Right cardiac atrium (tissue), 5 donors: ENCODE results near the gene CD300LD. TPM values are rescaled to one million over a fixed set of nuclear protein-coding genes. Genes with fewer than 3 reads are reported as not detected.
"Not testable (repeated sequence)": the region's sequence is repeated elsewhere in the genome, so short reads cannot be mapped to it uniquely, and the experiment has no call there.

ENCODE experiments used
- ATAC-seq, 2 donors: fragments of 200-7000 bp; cut with Tn5 transposase; one replicate each; pipeline versions ENCODE4 v1.8.0 to v1.9.1; 2020; ENCODE audit warnings: moderate library complexity in 2 of 2, mild to moderate bottlenecking in 1 of 2
- DNase-seq, 3 donors: peaks; one replicate each; pipeline ENCODE4 v3.0.0-alpha.2; 2020
- H3K27ac ChIP-seq: one replicate; pipeline ENCODE4 v1.5.1; 2013; ENCODE audit warnings: mild to moderate bottlenecking, low read length, control low read depth, moderate library complexity
- H3K27me3 ChIP-seq: one replicate; pipeline ENCODE4 v1.6.1; 2013; ENCODE audit not compliant: control insufficient read depth, insufficient read depth
- H3K4me1 ChIP-seq: one replicate; pipeline ENCODE4 v1.6.1; 2013; ENCODE audit warnings: low read length; ENCODE audit not compliant: control insufficient read depth, insufficient read depth
- H3K4me3 ChIP-seq: one replicate; pipeline ENCODE4 v1.5.1; 2013; ENCODE audit warnings: low read length, control low read depth
- H3K9me3 ChIP-seq: one replicate; pipeline ENCODE4 v1.6.1; 2013; ENCODE audit warnings: low read length; ENCODE audit not compliant: control insufficient read depth
- WGBS: extraction: QIAGEN DNeasy Blood & Tissue Kit; methylation state at CpG from one replicate; pipeline ENCODE4 v1.1.7; 2013; 5-methylcytosine and 5-hydroxymethylcytosine counted together
- intact Hi-C, 4 donors: fragments of 100-400 bp; cut with DNase I; formaldehyde crosslinking; loops; one replicate each; pipeline versions ENCODE4 v1.11.0 to v1.14.0; 2022 to 2023
- polyA plus RNA-seq: library from polyadenylated mRNA; stranded (reverse); fragments of 200-250 nt; gene quantifications from one replicate; pipeline ENCODE4 v1.2.3, GENCODE V29; 2013
- total RNA-seq, 4 donors: library from RNA; stranded (reverse); fragmentation: NEBNext Ultra II Directional; extraction: Animal tissue kit (Norgen Biotek cat#: 25700); gene quantifications; one replicate each; pipeline ENCODE4 v1.2.1, GENCODE V29; 2021
- donor health status: healthy with polysubstance abuse.
- donor health status: DM: no; HTN: yes; CAD: no.
- donor health status: DM: no; HTN: no; CAD: no.
- donor health status: DM: no; HTN: yes; CAD: no; lungs with severe emphysema.
- donor health status: DM: yes; HTN: yes; CAD: no.

CD300LD gene
- total and polyA plus RNA-seq, 5 donors, result not detected

- WGBS, result 62% methylated on average over 6 of the region's 6 CpGs
- no peak for ATAC-seq
- intact Hi-C loops, result no loop called here
These were observed 3.1 kb upstream of the CD300LD start for GRCh38 chr17:74595037-74595750.

DNA sequence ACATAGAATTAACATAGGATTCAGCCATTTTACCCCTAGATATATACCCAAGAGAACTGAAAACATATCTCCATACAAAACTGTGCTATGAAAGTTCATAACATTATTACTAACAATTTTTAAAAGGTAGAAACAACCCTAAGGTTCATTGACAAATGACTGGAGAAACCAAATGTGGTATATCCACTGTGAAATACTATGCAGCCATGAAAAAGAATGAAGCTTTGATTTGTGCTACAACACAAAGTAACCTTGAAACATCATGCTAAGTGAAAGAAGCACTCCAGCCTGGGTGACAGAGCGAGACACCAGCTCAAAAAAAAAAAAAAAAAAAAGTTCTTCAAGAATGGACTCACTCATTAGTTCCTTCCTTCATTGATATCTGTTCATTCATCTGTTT is 580 bp downstream of the CD300LD start:
- no peaks in the 10 kb centered on the region for H3K9me3 ChIP-seq
- no peaks in the 10 kb centered on the region for H3K4me1 ChIP-seq
- intact Hi-C loops, result no loop called here
- H3K27me3 ChIP-seq, result no peaks in the 10 kb centered on the region
- no peak for DNase-seq
- no peak overlapping the region for H3K27ac ChIP-seq
- whole genome bisulfite sequencing, result 75% methylated on average over 1 of the region's 1 CpG
- no peak overlapping the region for H3K4me3 ChIP-seq
- ATAC-seq, result no peak

More at GRCh38 chr17:74595037-74595750, 3.1 kb upstream of the CD300LD start:
- no peaks in the 10 kb centered on the region for H3K27me3 ChIP-seq
- H3K4me3 ChIP-seq, result no peak overlapping the region
- no peak for DNase-seq
- H3K9me3 ChIP-seq, result no peaks in the 10 kb centered on the region
- no peak overlapping the region for H3K27ac ChIP-seq
- no peaks in the 10 kb centered on the region for H3K4me1 ChIP-seq

DNA sequence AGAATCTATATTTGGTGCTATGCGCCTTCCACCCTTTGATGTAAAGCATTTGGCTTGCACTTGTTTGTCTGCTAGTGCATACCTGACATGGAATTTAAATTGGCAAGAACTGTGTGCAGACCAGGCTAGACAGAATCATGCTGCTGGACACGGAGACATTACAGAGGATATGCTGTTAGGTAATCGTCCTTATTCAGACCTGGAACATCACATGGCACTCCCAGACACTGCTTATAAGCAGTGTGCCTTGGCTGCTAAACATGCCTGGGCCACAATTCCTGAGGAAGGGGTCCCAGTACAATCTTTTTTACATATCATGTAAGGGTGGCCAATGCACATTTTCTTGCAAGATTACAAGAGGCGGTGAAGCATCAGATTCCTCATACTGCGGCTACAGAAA is 6.4 kb downstream of the CD300LD start:
- Histone ChIP-seq H3K27ac (no peak overlapping the region), H3K4me3 (no peak overlapping the region), H3K9me3 (no peaks in the 10 kb centered on the region), H3K27me3 (no peaks in the 10 kb centered on the region), H3K4me1 (no peaks in the 10 kb centered on the region)
- DNase-seq (no peak), ATAC-seq (no peak)
- 75% methylated on average over 5 of the region's 5 CpGs for WGBS
- intact Hi-C loops, result no loop called here

DNA sequence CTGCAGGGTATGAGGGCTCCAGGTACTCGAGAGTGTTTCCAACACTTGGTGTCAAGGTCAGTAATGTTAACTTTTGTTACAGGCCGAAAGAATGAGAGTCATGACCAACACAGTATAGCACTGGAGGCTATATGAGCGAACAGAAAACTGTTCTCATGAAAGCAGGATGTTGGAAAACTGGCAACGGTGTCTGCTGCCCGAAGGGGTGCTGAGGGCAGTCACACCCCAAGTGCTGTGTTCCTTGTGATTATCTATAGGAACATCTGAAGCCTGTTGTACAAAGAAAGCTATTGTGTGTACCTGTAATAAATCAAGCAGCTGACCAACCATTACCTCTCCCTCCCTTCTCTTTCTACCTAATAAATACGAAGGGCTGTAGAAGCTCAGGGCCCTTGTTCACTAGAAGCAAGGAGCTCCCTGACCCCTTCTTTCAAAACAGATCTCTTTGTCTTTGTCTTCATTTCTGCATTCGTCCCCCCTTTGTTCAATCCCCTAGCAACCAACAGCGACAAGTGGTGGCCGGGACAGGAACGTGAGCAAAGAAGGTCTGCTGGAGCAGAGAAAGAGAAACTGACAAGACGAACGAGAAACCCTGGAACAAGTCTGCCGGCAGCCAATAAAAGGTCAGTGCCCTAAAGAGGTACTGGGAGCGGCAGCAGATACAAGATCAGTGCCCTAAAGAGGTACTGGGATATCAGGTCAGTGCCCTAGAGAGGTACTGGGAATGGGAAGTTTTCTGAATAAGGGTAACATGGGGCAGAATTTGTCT is 7.6 kb downstream of the CD300LD start:
- no peak for DNase-seq
- no peak overlapping the region for H3K4me3 ChIP-seq
- H3K27ac ChIP-seq, result no peak overlapping the region
- no peaks in the 10 kb centered on the region for H3K4me1 ChIP-seq
- H3K27me3 ChIP-seq, result no peaks in the 10 kb centered on the region
- no peaks in the 10 kb centered on the region for H3K9me3 ChIP-seq
- 70% methylated on average over 14 of the region's 14 CpGs for WGBS
- intact Hi-C loops, result no loop called here
- ATAC-seq, result no peak

GRCh38 chr17:74582633-74583032 is 9.4 kb downstream of the CD300LD start:
- no peak overlapping the region for H3K27ac ChIP-seq
- H3K27me3 ChIP-seq, result no peaks in the 10 kb centered on the region
- DNase-seq (no peak), ATAC-seq (no peak)
- no peaks in the 10 kb centered on the region for H3K9me3 ChIP-seq
- WGBS, result 64% methylated on average over 10 of the region's 10 CpGs
- intact Hi-C loops, result no loop called here
- H3K4me3 ChIP-seq, result no peak overlapping the region
- no peaks in the 10 kb centered on the region for H3K4me1 ChIP-seq

DNA sequence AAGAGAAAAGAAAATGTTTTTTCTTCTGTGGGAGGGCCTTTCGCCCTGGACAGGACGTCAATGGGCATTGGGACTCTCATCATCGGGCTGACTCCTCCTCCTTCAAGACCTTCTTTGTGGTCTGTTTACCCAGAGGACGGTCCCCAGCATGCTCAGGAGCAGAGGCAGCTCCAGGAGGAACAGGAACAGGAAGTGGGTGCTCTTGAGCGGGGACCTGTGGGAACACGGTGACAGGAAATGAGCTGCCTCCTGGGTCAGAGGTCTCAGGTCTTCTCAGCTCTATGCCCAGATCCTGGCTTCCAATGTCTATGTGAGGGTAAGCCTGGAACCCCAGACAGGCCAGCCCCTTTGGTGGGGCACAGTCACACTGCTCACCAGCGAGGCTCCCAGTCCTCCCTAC is 12.2 kb downstream of the CD300LD start:
- Histone ChIP-seq H3K4me3 (no peak overlapping the region), H3K4me1 (no peaks in the 10 kb centered on the region), H3K27ac (no peak overlapping the region), H3K9me3 (no peaks in the 10 kb centered on the region), H3K27me3 (no peaks in the 10 kb centered on the region)
- WGBS, result 61% methylated on average over 7 of the region's 7 CpGs
- no peak for ATAC-seq
- DNase-seq, result no peak
- intact Hi-C loops, result no loop called here

DNA sequence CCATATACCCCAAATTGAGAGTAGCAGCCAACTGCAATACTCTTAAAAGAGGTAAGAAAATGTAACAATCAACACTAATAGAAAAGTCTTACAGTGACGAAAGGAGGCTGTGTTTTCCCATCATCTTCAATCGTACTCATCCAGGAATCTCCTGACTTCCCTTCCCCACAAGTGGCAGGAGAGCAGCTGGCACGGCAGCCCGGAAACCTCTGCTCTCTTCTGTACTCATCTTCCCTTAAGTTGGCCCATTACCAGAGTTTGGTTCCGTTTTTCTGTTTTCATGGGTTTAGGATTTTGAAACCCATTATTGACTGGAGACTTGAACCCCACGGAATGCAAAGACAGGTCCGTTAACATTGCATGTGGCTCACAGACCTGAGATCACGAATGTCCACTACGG is 13.1 kb downstream of the CD300LD start:
- no peak overlapping the region for H3K4me3 ChIP-seq
- no peaks in the 10 kb centered on the region for H3K27me3 ChIP-seq
- DNase-seq, result no peak
- H3K4me1 ChIP-seq, result no peaks in the 10 kb centered on the region
- intact Hi-C loops, result no loop called here
- no peak overlapping the region for H3K27ac ChIP-seq
- H3K9me3 ChIP-seq, result no peaks in the 10 kb centered on the region
- ATAC-seq, result no peak
- 73% methylated on average over 9 of the region's 9 CpGs for WGBS

DNA sequence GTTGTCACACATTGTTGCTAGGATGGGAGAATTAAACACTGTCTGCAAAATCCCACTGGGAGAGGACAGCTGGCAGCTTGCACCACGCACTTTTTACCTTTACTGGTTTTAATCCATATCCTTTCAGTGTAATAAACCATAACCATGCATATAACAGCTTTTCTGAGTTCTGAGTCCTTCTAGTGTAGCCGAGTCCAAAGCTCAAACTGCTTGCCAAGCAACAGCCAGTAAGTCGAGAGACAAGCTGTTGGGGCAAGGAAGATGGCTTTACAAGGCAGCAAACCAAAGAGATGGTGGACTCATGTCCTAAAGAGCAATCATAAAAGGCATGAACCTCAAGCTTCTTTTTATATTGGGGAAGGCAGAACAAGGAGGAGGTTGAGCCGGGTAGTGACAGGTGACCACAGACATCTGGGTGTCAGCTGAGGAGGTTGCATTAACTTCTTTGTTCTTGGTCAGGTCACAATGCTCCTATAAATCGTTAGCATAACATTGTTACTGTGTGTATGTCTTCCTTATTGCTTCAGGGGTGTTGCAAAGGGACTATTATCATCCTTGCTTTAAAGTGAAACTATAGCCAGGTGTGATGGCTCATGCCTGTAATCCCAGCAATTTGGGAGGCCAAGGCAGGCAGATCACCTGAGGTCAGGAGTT is 17.5 kb downstream of the CD300LD start:
- ATAC-seq (no peak), DNase-seq (no peak)
- no peak overlapping the region for H3K4me3 ChIP-seq
- 75% methylated on average over 5 of the region's 5 CpGs for WGBS
- no peak overlapping the region for H3K27ac ChIP-seq
- H3K27me3 ChIP-seq, result no peaks in the 10 kb centered on the region
- intact Hi-C loops, result no loop called here
- no peaks in the 10 kb centered on the region for H3K4me1 ChIP-seq
- no peaks in the 10 kb centered on the region for H3K9me3 ChIP-seq

GRCh38 chr17:74573635-74574034 is 18.4 kb downstream of the CD300LD start:
- H3K9me3 ChIP-seq, result not testable (repeated sequence)

DNA sequence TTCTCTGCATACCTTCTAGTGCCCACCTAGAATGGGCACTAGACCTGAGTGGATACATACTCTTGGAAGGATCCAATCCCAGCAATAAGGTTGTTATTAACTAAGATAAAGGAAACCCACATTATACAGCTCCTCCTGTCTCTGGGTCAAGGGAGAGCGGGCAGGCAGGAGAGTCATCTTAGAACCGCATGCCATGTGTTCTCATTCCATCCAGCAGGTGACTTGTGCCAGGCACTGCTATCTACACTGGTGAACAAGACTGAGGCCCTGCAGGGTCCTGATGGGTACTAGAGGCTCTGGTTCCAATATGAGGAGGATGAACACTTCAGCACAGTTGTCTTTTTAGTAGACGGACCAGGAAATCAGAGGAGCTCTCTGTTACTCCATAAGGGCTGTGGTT is 18.9 kb downstream of the CD300LD start:
- DNase-seq (no peak), ATAC-seq (no peak)
- Histone ChIP-seq H3K27ac (no peak overlapping the region), H3K4me3 (no peak overlapping the region), H3K9me3 (no peaks in the 10 kb centered on the region), H3K4me1 (no peaks in the 10 kb centered on the region), H3K27me3 (no peaks in the 10 kb centered on the region)
- 82% methylated on average over 3 of the region's 3 CpGs for WGBS
- intact Hi-C loops, result no loop called here

More at GRCh38 chr17:74573635-74574034, 18.4 kb downstream of the CD300LD start:
- H3K27me3 ChIP-seq, H3K27ac ChIP-seq, H3K4me3 ChIP-seq, H3K4me1 ChIP-seq, ATAC-seq, intact Hi-C loops, DNase-seq: not testable (repeated sequence)

DNA sequence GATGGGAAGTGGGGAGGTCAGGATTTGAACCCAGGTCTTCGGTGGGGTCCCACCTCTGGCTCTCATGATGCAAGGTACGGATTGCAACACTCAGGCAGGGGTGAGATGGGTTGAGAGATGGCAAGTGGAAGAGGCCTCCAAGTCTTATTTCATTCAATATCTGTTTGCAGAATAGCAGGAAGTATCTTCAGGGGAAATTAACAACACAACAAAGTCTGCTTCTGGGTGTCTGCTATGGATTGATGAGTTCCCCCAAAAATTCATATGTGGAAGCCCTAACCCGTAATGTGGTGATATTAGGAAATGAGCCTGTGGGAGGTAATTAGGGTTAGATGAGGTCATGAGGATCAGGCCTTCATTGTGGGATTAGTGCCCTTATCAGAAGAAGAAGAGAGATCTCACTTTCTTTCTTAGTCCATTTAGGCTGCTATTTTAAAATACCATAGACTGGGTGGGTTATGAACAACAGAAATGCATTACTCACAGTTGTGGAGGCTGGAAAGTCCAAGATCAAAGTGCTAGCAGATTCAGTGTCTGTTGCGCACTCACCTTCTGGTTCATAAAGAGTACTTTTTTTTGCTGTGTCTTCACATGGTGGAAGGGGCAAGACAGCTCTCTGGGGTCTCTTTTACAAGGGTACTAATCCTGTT is 20.3 kb downstream of the CD300LD start:
- intact Hi-C loops, result no loop called here
- Histone ChIP-seq H3K9me3 (no peaks in the 10 kb centered on the region), H3K4me3 (no peak overlapping the region), H3K27me3 (no peaks in the 10 kb centered on the region), H3K4me1 (no peaks in the 10 kb centered on the region), H3K27ac (no peak overlapping the region)
- DNase-seq (no peak), ATAC-seq (no peak)
- WGBS, result 76% methylated on average over 4 of the region's 4 CpGs
